DMS53 (cell line): Measurements from ENCODE around the gene TRDN.
"Not testable (repeated sequence)": the region's sequence is repeated elsewhere in the genome, so short reads cannot be mapped to it uniquely, and the experiment has no call there.

Experiments used
- DNase-seq: peaks from one replicate; lab custom pipeline; 2025; lab: John Stamatoyannopoulos, UW

TRDN gene

DNA sequence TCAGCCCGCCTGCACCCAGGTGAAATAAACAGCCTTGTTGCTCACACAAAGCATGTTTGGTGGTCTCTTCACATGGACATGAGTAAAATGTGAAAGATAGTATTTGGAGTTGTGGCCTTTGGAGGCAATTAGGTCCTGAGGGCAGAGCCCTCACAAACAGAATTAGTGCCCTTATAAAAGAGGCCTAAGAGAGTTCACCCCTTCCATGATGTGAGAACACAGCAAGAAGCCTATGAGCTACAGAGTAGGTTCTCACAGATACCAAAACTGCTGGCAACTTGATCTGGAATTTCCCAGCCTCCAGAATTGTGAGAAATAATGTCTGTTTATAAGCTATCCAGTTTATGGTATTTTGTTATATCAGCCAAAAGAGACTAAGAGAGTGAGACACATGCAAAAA is 74.5 kb downstream of the TRDN start:
- DNase-seq = no peak

DNA sequence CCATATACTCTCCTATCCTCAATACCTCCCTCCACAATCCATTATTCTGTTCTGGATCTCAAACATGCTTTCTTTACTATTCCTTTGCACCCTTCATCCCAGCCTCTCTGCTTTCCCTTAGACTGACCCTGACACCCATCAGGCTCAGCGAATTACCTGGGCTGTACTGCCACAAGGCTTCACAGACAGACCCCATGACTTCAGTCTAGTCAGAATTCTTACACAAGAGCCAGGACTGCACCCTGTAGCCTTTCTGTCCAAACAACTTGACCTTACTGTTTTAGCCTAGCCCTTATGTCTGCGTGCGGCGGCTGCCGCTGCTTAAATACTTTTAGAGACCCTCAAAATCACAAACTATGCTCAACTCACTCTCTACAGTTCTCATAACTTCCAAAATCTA is 76.9 kb downstream of the TRDN start:
- DNase-seq = not testable (repeated sequence)

DNA sequence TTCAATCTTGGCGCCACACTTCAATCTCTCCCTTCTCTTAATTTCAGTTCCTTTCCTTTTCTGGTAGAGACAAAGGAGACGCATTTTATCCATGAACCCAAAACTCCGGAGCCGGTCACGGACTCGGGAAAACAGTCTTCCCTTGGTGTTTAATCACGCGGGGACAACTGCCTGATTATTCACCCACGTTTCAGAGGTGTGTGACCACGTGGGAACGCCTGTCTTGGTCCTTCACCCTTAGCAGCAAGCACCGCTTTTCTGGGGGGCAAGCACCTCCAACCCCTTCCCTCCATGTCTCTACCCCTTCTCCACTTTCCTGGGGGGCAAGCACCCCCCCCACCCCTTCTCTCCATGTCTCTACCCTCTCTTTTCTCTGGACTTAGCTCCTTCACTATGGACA is 79.3 kb downstream of the TRDN start:
- not testable (repeated sequence) for DNase-seq

DNA sequence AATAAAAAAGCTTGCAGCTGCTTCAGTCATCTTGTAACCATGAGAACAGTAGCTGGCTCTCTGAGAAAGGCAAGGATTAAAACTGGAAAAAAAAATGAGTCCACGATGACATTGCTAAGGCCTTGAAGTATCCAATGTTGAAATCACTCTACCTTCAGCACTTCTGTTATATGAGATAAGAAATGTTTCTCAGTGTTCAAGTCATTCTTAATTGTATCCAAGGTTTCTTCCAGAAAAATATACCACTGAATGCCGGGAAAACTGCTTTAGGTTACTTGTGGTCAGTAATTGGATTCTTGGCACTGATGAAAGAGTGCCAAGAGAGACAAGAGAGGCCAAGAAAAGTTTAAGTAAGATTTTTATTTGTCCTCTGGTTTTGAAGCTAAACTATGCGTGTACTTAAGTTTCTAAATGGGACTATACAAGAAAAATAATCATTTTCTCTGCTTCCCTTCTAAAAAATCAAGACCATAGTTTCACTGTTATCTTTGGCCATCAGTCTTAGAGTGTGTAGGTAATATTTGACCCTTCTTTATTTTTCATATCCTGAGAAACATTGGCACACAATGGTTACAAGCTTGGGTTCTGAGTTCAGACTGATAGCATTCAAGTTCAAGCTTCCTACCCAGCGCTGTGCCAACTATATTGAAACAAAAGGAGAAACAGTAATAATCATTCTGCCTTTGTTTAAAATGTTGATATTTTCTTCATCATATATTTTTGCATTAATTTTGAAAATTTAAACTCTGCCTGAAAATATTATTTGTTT is 84.6 kb downstream of the TRDN start:
- no peak for DNase-seq

GRCh38 chr6:123550052-123550617 is 86.6 kb downstream of the TRDN start:
- DNase-seq = no peak

DNA sequence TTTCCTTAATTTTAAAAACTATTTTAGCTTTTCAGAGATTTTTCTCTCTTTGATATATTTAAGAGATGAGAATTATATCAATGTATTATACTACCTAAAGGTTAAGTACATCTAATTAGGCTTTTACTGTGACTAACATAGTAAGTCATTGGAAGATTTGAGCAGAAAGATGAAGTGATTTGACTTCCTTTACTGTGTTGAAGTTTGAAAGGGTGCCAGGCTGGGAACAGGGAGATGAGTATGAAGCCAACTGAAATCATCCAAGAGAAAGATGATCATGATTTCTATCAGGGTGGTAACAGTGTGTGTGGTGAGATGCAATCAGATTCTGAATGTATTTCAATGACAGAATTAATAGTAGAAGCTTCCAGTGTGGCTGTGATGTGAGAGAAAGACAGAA is 87.3 kb downstream of the TRDN start:
- DNase-seq = no peak

DNA sequence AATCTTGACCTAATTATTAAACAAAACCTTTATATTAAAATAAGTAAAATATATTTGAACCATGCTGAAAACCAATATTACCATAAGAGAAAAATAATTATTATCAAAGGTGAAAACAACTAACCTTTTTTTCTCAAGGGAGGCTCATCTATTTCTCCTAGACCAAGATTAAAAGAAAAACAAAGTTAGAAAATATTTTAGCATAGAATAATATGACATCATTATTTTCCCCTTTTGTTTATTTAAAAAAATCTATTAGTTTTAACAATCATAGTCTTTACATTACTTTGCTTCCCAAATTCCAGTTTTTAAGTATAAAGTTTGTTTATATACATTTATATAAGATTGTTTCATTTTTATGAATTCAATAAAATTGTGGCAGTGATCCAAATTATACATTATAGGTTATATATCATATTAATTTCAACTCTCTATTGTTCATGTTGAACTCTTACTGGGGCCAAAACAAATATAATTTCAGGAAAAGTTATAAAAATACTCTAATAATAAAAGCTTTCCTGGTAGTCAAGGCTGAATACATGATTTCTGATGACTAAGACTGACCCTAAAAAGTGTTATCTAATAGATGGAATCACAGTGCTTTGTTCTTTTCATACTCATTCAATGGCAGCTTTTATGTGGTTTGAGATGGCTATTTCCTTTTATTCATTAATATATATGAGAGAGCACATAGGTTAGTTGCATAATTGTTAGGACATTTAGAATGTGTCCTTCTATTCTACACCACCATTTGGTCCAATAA is 89.4 kb downstream of the TRDN start:
- DNase-seq = no peak

DNA sequence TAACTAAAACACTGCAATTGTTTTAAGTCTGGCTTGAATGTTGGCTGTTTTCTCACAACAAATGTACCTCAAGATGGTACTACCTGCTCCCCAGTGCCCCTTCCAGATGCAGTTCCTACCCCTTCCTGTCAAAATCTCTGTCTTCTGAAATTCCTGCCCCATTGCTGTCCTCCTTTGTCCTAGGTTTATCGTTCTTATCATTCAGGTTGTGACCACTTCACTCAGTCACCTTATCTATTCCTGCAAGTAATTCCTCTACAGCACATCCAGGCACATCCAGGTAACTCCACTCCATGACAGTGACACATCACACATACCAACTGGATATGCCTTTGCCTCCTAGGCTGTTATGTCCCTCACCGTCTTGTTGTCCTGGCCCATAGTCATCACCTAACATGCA is 90.2 kb downstream of the TRDN start:
- no peak for DNase-seq

- DNase-seq = no peak
Observed at GRCh38 chr6:123541462-123541861, 95.3 kb downstream of the TRDN start.

GRCh38 chr6:123533862-123534648 is 102.7 kb downstream of the TRDN start:
- no peak for DNase-seq

- DNase-seq = peak; percentile 78
Observed at GRCh38 chr6:123529843-123530242, 106.9 kb downstream of the TRDN start.

DNA sequence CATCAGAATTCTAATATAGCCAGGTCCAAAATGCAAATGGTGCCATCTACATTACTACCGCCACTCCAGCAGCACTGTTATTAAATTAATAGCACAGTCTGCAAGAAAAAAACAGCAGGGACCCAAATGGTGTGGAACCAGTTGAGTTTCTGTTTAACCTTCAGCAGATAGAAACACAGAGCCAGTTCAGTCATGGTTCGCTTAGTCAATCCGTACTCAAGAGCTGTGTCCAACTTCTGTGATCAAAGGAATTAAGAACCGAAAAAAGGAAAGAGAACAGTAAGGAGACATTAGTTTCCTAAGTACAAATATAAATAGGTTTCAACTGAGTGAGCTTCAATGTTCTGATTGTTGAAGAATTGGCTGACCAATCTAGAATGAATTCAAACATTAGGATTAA is 107.7 kb downstream of the TRDN start:
- peak; percentile 52 for DNase-seq

DNA sequence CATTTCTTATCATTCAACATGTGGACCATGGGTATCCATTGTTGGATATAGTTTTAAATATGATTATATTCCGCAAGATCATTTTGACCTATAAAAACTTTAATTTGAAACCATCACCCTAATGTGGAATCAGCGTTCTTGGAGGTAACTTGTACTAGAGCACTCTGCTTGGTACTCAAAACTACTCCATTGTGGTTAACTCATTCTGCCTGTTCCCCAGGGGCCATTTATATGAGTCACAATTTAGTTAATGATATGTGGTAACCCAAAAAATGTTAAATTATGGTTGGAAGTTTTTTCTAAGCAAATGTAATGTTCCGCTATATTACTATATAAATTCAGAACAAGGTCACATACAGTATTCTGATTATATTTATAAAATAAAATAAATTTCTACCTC is 109.3 kb downstream of the TRDN start:
- DNase-seq = no peak

DNA sequence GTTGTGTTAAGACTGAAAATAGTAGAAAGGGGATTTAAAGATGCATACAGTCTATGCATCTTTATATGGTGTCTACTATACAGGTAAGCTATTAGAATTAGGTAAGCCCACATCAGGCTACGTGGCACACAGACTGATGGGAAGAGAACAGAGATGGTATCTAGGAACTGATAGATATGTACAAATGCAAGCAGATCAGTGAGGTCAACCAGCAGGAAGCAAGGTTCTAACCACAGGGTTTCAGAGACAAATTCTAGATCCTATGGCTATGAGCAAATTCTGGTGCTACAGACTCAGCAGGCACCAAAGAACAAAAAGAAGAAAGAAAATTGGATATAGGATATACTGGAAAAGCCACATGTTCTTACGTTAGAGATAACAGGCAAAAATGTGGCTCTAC is 110.6 kb downstream of the TRDN start:
- DNase-seq = no peak

- DNase-seq = no peak
Observed at GRCh38 chr6:123524781-123525180, 112.0 kb downstream of the TRDN start.

- no peak for DNase-seq
Observed at GRCh38 chr6:123520217-123520616, 116.5 kb downstream of the TRDN start.

GRCh38 chr6:123519189-123519505 is 117.6 kb downstream of the TRDN start:
- DNase-seq = no peak

DNA sequence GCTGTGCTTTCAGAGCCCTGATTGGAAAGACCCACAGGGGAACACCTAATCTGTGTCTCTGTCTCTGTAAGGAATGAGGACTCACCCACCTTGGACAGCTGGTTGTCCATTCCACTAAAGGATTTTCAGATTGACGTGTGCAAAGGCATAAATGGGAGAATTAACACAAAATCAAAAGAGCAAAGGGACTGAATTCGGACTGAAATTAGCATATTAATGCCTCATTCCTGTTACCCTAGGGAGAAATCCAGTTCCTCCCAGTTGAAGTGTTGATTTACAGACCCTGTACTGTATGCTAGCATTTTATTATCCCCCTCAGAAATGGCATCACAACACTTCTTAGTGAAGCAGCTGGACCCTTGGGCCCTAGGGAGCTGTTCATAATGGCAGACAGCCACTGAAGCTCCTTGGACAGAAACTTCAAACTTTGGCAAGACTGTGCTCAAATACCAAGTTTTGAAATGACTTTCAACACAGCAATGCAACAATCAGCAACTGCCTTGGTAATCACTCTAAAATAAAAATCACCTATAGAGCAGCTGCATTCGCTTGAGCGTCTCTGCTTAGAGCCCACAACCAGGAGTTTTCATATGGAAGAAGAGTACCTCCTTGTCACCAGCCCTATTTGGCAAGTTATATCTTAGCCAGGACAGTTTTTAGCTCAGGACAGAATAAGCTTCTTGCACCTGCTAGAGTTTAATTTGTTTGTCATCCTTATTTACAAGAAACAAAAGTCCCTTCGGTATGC is 118.1 kb downstream of the TRDN start:
- no peak for DNase-seq

- no peak for DNase-seq
Observed at GRCh38 chr6:123515715-123516114, 121.0 kb downstream of the TRDN start.

DNA sequence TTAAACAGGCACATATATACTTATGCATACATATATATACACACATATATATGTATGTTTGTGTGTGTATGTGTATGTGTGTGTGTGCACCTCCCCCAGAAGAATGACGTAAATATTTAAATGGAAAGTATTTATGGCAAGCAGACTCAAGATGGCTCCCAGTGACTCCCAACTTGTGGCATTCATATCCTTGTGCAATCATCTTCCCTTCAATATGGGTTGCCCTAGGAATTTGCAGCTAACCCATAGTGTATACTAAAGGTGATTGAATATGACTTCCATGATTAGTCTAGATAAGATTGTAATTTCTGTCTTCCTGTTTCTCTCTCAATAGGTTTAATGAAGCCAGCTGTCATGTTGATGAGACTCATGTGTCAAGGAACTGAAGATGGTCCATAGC is 127.6 kb downstream of the TRDN start:
- DNase-seq = no peak

GRCh38 chr6:123508290-123508689 is 128.5 kb downstream of the TRDN start:
- no peak for DNase-seq

GRCh38 chr6:123507582-123507981 is 129.2 kb downstream of the TRDN start:
- DNase-seq = no peak
